HCT116 (cell line): ENCODE data around the gene ARF5.

Source experiments
- CTCF ChIP-seq, 3 experiments: fragments of 200-600 bp in 1 of 3; sonication (generic) in 1 of 3; IDR thresholded peaks in 2 of 3; conservative IDR thresholded peaks in 1 of 3; 2 replicates each; pipeline ENCODE4 v1.5.1; 2012 to 2017; ENCODE audit warnings: low read depth in 2 of 3, low read length in 2 of 3, antibody characterized with exemption in 1 of 3, borderline replicate concordance in 1 of 3, control low read depth in 1 of 3, mild to moderate bottlenecking in 1 of 3, mixed read lengths in 1 of 3, mixed run types in 1 of 3, moderate library complexity in 1 of 3; ENCODE audit not compliant: insufficient read depth in 1 of 3
- YY1 ChIP-seq: IDR thresholded peaks from 2 replicates; pipeline ENCODE4 v1.6.1; 2011; ENCODE audit warnings: low read length, low read depth, moderate library complexity, mild to moderate bottlenecking; ENCODE audit not compliant: insufficient replicate concordance; ENCODE audit errors: extremely low read depth

- no peak for TF ChIP-seq CTCF (IDR thresholded peaks at IDR 0.05 in 2 of 3, conservative IDR thresholded peaks at IDR 0.05 in 1 of 3; ENCODE audit: borderline replicate concordance in 1 of 3, insufficient read depth in 1 of 3, low read depth in 2 of 3, low read length in 2 of 3)
- TF ChIP-seq YY1, result no peak
Measured at GRCh38 chr7:127541548-127541947, 46.7 kb upstream of the ARF5 start.
